Measurements from ENCODE around the gene LARP1.
"Not testable (repeated sequence)": the region's sequence is repeated elsewhere in the genome, so short reads cannot be mapped to it uniquely, and the experiment has no call there.

Gene LARP1

DNA sequence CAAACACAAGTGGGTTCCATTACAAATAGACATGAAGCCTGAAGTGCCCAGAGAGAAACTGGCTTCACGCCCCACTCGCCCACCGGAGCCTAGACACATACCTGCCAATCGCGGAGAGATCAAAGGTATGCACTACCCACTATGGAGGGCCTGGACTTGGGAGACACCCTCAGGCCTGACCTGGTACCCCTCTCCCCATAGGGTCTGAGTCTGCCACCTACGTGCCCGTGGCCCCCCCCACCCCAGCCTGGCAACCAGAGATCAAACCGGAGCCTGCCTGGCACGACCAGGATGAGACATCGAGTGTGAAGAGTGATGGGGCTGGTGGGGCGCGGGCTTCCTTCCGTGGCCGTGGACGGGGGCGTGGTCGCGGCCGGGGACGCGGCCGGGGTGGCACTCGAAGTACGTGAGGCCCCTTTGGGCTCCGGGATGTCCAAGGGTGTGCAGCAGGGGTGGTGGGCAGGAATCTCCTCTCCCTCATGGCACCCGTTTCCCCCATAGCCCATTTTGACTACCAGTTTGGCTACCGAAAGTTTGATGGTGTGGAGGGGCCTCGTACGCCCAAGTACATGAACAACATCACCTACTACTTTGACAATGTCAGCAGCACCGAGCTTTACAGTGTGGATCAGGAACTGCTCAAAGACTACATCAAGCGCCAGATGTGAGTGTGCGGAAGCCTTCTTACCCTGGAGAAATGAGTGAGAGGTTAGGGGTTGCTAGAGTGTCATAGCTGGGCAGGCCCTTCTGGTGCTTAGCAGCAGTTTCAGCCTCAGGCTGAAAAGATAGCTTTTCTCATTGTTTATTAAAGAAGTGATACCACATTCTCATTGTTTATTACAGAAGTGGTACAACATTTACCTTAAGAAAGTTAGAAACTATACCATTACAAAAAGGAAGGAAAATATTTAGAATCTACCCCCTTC, 38.7 kb downstream of the LARP1 start:
- no peak for DNase-seq (ENCODE audit: low spot score)

DNA sequence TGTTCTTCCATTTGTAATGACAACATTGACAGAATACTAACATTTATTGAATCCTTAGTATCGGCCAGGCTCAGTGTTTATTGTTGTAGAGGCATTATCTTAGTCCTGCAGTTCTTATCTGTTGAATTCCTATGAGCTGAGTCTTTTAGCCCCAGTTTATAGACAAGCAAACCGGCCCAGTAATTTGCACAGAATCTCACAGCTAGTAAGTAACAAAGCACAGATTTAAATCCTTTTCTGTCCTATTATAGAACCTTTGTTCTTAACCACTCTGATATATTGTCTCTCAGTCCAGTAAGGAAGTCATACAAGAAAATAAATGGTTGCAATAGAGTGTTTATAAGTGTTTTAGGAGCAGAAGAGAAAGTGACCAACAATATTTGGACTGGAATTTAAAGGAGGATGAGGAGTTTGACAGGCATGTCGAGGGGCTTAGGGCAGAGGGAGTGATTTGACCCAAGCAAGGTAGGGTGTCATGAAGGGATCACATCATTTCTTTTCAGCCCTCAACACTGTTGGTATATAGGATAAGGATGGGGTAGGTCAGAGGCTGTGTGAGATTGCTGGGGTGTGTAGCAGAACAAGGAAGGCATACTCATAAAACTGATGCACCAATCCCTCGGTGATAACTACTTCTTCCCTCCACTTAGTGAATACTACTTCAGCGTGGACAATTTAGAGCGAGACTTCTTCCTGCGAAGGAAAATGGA, 39.5 kb downstream of the LARP1 start:
- DNase-seq (ENCODE audit: low spot score): no peak

DNA sequence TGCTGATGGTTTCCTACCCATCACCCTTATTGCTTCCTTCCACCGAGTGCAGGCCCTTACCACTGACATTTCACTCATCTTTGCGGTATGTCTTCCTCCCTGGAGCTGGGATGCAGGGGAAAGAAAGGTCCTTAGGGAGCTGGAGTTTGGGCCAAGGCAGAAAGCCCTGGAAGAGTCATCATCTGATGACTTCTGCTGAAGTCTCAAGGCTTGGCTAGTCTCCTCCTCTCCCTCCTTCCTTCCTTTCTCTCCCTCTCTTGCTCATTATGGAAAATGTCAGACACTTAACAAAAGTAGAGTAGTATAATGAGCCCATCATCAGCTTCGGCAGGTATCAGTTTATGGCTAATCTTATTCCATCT, 40.0 kb downstream of the LARP1 start:
- DNase-seq (ENCODE audit: low spot score): no peak

DNA sequence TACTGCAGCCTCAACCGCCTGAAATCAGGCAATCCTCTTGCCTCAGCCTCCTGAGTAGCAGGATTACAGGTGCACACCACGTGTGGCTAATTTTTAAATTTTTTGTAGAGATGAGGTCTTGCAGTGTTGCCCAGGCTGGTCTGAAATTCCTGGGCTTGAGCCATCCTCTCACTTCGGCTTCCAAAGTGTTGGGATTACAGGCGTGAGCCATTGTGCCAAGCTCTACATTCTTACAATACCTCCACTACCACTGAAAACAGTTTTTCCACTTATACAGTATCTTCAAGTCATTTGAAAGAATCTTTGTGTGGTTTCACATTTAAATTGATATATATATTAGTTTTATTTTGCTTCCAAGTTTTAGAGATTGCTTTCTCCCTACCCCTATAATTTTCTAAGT, 42.6 kb downstream of the LARP1 start:
- no peak for DNase-seq (ENCODE audit: low spot score)

DNA sequence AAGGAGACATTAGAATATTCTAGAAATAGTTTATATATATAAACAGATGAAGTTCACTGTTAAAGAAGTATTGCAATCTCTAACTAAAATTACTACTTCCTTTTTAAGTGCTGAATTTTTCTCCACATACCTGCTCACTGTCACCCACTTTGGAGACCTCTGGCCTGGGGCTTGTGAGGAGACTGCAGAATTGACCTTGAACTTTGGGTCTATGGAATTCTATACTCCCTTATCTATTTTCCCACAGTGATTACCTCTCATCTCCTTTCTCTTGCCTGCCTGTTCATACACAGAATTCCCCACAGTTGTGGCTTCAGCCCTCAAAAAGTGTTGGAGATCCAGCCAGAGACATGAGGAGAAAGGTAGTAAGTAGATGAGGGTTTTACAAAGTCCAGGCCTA, 45.4 kb downstream of the LARP1 start:
- no peak for DNase-seq (ENCODE audit: low spot score)

DNA sequence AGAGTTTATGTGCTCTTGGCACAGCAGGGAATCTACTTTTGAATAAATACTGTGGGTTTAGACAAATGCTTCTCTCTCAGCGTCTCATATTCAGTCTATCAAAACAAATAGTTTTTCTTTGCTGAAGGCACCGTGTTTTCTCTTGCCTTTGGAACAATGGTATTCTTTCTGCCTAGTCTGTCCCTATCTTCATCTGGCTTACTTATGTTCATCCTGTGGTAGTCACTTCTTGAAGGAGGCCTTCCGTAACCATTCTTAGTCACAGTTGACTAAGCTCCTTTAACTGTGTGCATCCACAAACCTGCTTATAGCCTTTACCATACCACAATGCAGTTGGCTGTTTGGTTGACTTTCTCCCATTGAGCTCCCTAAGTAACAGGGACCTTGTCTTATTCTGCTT, 45.9 kb downstream of the LARP1 start:
- DNase-seq (ENCODE audit: low spot score): no peak

DNA sequence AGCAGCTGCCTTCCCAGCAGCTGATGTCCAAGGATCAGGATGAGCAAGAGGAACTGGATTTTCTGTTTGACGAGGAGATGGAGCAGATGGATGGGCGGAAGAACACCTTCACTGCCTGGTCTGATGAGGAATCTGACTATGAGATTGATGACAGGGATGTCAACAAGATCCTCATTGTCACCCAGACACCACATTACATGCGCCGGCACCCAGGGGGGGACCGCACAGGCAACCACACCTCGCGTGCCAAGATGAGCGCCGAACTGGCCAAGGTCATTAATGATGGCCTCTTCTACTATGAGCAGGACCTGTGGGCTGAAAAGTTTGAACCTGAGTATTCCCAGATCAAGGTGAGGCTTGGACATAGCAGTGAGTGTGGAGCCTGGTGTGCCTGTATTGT, 46.9 kb downstream of the LARP1 start:
- DNase-seq (ENCODE audit: low spot score): no peak

DNA sequence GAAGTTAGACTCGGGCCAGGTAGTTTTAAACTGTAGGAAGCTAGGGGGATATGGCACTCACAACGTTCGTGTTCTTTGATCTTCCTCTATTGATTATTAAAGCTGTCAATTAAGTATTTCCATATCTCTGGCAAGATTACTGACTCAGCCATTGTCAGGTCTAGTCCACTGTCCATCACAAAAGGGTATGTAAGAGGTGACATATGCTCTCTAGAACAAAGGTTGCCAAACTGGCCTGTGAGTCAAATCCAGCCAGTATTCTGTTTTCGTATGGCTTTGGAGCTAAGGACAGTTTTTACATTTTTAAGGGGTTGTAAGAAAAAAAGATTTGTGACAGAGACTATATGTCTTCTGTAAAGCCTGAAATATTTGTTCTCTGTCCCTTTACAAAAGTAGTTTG, 51.0 kb downstream of the LARP1 start:
- DNase-seq (ENCODE audit: low spot score): no peak

DNA sequence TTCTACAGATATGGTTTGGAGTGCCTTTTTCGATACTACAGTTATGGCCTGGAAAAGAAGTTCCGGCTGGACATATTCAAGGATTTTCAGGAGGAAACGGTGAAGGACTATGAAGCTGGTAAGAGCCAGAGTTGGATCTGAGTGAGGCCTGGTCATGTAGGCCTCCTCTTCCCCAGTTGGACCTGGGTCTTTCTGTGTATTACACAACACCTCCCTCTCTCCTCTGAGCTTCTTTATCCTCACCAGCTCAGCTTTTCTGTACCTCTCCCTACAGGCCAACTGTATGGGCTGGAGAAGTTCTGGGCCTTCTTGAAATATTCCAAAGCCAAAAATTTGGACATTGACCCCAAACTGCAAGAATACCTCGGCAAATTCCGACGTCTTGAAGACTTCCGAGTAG, 56.1 kb downstream of the LARP1 start:
- DNase-seq (ENCODE audit: low spot score): no peak

DNA sequence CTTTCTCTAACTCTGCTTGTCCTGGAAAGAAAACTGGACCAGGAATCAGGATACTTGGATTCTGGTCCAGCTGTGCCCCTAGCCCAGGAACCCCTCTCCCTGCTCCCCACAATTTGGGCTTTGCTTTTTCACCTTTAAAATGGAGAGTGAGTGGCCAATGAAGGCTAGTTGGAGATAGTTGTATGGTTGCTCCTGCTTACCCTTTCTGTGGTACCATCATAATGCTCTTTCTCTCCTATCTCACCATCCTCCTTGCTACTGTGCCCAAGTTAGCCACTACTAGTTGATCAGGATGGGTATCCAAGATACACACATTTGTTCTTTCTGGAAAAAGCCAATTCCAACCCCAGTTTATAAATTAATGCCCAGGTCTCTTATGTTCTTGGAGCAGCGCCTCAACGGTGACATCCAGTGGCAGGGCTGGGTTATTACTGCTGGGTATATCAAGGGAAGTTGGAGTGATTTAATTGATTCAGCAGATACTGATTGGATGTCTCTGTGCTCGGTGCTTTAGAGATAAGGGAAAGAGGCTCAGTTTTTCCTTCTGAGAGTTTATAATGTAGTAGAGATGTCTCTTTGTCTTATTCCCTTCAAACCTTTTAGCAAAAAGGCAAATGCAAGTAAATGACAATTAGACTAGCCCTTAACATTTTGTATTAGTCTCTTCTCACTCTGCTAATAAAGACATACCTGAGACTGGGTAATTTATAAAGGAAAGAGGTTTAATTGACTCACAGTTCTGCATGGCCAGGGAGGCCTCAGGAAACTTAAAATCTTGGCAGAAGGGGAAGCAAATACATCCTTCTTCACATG, 56.7 kb downstream of the LARP1 start:
- peak; percentile 82 for DNase-seq (ENCODE audit: low spot score)

DNA sequence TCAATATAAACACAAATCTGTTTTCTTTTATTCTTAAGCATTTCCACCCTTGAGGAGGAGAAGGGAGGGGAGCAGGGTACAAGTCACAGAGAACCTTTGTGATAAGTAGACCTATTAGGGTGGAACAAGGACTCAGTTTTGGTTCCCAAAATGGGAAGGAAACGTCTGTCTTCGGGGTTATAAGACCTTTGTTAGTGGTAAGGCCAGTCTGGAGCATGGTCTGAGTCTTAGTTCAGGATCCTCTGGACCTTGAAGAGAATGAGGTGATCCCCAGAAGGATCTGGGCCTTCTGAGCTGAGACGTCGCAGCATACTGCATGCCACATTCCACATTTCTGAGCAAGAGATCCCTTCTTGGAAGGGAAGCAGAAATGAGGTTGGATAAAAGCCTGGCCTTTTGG, 58.0 kb downstream of the LARP1 start:
- DNase-seq (ENCODE audit: low spot score): no peak

DNA sequence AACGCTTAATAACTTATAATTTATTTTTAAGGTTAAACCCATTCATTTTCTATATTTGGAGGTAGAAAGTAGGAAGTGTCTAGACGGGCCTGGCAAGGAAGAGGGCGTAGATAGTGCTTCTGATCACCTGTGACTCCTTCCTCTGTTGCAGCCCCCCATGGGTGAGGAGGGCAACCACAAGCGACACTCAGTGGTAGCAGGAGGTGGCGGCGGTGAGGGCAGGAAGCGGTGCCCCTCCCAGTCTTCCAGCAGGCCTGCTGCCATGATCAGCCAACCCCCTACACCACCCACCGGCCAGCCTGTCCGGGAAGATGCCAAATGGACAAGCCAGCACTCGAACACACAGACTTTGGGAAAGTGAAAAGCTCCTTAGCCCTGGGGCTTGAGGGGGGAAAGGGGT, 58.6 kb downstream of the LARP1 start:
- DNase-seq (ENCODE audit: low spot score): no peak

DNA sequence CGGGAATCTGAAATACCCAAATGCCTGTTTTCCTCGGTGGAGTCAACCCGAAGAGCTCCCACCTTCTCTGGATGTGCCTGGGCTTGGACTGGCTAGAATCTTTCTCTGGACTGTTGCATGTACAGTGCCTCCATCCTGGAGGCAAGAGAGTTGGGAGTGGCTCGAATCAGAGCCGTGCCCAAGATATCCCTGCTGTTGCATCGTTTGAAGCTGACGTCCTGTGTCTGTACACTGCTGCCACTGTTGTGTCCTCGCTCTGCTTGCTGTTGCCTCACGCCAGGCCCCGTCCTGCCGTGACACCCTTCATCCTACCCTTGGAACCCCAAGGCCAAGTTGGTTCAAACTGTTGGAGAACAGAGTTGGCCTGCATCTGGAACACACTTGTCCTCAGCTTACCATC, 59.8 kb downstream of the LARP1 start:
- no peak for DNase-seq (ENCODE audit: low spot score)

DNA sequence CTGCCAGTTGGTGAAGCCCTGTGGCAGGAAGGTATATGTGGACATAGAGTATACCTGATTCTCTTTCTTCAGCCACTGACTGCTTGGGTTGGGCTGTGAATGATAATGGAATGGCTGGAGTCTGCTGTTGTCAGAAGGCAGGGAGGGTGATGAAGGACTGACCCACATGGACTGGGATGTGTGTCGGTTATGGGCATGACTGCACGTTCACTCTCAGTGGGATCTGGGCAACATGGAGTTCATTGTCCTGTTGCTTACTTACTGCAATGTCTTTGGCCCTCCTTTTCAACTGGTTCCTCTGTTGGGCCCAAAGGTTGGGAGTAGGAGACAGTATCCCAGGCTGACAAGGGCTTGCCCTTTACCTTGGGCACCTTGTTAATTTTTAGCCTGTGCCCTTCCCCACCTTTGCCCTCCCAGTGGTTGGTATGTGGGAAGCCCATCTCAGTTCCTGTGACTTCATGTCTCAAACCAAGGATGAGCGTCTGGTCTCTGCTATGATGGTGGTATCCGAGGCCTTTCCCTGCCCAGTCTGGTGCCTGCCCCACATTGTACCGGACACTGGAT, 60.6 kb downstream of the LARP1 start:
- DNase-seq (ENCODE audit: low spot score): no peak

DNA sequence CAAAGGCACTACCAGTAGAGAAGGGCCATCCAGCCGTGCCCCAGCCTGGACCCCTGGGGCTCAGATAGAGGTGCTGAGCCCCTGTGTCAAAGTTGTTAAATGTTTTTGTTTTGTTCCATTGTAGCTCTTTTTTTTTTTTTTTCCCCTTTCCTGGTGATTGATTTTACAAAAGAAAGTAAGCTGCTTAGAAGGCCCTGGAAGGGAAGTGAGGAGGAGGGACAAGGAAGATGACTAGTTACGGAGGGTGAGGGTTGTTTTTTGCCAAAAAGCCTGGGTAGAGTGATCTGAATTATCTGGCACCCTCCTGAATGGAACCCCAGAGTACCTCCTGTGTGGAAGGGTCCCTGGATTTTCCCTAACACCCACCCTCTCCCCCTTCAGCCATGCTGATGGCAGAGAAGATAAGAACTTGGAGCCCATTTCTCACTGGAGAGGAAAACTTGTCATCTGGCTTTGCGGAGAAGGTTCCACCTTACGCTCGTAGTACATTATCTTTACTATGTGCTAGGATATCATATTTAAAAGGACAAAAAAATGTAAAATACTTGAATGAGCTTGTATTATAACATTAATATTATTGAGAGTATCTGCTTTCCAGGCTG, 61.8 kb downstream of the LARP1 start:
- no peak for DNase-seq (ENCODE audit: low spot score)

DNA sequence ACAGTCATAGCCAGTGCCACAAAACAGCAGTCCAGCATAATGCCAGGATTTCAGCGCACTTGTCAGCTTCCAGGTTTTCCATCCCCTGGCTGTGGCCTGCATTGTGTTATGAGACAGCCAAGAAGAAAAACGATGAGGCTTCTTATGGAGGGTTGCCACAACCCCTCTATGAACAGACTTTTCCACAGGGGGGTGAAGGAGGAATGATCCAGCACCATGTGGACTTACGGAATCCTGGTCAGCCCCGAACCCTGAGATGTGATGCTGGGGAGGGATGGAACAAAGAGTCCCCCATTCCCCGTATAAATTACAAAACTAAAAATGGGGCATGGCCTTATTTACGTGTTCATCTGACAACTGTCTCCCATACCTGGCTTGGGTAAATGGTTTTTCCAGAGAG, 62.6 kb downstream of the LARP1 start:
- no peak for DNase-seq (ENCODE audit: low spot score)

DNA sequence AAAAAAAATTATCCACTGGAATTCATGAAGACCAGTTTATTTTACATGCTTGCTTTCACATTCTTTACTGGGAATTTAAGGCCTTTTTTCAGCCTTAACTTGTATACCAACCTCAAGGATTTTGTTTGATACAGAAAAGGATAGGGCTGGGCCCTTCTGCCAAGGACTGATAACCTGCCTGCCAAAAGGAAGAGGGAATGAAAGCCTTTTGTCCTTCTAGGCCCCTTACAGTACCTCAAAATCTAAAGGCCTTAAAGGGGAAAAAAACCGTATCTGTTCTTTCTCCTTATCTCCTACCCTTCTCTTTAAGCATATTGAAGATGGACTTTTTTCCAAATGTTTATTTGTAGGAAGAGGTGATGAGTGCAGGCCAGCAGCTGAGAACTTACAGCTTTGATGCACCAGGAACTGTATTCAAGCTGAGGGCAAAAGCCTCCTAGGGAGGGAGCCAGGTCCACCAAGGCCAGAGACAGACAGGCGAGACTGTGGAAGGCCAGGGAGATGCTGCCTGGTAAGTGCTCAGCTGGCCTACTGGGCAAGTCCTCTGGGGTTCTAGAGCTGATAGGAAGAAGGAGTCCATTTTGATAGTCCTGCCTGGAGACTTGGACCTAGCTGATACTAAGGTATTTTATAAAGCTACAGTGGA, 63.4 kb downstream of the LARP1 start:
- DNase-seq (ENCODE audit: low spot score): no peak

DNA sequence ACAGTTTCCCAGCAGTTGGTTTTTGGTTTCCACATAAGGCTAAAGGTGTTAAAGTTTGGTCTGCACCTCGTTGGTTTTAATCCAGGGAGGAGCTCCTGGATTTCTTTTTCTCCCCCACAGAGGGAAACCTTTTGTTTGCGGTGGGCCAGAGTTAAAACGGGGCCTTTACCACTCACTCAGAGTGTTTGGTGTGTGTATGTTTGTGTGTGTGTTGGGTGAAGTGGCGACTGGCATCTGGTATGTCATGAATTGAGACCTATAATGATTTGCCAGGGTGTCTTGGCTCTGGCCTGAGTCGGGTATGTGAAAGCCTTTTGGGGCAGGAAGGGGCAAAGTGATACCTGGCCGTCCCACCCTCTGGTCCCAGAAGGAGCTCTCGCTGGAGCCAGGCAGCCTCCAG, 64.4 kb downstream of the LARP1 start:
- no peak for DNase-seq (ENCODE audit: low spot score)

DNA sequence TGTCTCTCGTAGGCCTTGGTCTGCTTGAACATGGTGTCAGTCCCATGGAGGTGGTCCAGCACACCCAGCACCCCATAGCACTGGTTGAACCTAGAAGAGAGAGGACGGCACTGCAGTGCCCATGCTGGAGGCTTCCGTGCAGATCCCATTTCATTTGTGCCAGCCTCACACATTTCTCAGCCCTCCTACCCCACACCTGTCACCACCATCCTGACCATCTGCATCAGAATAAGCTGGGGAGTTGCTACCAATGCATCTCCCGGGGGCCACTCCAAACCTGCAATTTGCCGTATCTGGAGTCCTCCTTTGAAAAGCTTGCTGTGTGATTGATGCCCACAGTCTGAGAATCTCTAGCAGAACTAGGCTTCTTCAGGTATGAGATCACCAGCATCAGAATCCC, 65.2 kb downstream of the LARP1 start:
- no peak for DNase-seq (ENCODE audit: low spot score)

DNA sequence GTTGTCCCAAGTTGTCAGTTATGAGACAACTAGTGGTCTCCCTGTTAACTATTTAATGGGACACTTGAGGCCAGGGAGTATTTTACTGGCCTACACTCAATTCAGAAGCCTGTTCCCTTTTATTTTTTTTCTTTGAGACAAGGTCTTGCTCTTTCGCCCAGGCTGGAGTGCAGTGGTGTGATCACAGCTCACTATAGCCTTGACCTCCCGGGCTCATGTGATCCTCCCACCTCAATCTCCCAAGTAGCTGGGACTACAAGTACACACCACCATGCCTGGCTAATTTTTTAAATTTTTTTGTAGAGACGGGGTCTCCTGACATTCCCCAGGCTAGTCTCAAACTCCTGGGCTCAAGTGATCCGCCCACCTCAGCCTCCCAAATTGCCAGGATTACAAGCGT, 67.7 kb downstream of the LARP1 start:
- DNase-seq (ENCODE audit: low spot score): not testable (repeated sequence)

DNA sequence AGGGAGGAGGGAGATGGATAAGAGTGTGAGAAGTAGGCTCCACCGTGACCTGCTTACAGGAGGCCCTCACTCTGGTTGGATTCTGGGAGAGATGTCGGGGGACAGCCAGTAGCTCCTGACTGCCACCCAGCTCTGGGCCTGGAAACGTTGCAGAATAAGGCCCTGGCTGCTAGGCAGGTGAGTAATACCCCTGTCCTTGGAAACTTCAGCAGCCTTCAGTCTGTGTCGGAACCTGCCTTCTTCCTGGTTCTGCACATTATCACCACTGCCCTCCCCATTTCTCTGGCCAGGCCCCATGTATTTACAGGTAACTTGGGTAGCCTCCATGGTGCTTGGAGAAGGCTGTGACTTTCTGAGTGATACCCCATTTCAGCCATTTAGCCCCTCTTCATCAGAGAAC, 68.4 kb downstream of the LARP1 start:
- no peak for DNase-seq (ENCODE audit: low spot score)

DNA sequence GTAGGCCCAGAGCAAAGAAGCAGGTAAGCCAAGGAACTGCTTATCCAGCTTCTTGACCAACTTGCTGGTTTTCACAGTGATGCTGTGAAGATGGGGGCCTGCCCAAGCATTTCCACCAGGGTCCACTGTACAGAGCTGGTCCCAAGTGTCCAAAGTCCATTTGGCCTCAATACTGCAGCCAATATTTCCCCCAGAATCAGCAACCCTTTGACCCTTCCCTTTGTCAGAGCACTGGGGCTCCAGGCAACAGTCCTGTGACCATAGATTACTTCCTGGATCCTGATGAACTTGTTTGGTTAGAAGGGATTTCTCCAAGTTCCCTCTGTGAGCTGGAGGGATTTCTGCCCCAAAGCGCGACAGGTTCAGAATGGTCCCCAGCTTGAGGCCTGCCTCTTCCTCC, 68.9 kb downstream of the LARP1 start:
- no peak for DNase-seq (ENCODE audit: low spot score)

Data from AG20443 (cell line).